Stimulated activated CD8-positive, alpha-beta memory T cell treated with anti-CD3 and anti-CD28 coated beads, Interleukin-4, amount 100 ng/mL, for 4 hours (primary cell): ENCODE results near the gene UBQLN1.
"Not testable (repeated sequence)": the region's sequence is repeated elsewhere in the genome, so short reads cannot be mapped to it uniquely, and the experiment has no call there.

ENCODE experiments used
- DNase-seq, 2 donors: peaks; one replicate each; pipeline ENCODE4 v3.0.0-alpha.2; 2020; ENCODE audit warnings: low read depth in 2 of 2, low spot score in 1 of 2

The UBQLN1 gene

DNA sequence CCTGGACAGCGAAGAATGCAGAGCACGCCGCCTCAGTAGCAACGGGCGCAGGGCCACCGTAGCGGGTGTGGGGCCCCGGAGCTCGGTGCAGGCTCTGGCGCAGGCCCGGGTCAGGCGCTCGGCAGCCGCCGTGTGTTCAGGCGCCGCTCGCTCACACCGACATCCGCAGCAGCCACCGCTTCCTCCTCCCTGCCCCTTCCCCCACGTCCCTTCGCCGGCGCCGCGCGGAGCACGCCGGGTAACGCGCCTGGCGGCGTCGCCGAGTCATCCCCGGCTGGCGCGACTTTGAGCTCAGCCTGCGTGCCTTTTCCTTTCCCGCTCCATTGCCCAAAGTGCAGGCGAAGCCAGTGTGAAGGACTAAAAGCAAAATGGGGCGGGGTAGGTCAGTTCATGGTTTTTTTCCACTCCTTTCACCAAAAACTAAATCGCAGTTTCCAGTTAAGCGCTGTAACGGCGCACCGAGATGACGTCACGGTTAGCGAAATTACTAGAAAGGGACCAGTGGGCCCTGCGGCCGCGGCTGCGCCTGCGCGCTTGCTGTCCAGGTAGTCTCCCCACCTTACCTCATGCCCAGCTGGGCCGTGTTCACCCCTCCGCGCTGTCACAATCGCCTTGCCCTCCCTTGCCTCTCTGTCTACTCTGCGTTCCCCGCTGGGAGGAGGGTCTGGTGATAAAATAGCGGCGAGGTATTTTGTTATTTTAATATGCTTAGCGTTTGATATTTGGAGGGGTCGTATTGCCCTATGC lies at the start of gene UBQLN1:
TSS of gene UBQLN1 (minus strand) at position 191 of the 747 bp plus-strand sequence. CDS start 279 bp downstream, outside the sequence.
- DNase-seq: peak; percentile 78 to 80

- no peak for DNase-seq
These were observed 46.7 kb upstream of the UBQLN1 start for GRCh38 chr9:83754383-83754977.

GRCh38 chr9:83749706-83750105 lies 41.9 kb upstream of the UBQLN1 start:
- no peak for DNase-seq

DNA sequence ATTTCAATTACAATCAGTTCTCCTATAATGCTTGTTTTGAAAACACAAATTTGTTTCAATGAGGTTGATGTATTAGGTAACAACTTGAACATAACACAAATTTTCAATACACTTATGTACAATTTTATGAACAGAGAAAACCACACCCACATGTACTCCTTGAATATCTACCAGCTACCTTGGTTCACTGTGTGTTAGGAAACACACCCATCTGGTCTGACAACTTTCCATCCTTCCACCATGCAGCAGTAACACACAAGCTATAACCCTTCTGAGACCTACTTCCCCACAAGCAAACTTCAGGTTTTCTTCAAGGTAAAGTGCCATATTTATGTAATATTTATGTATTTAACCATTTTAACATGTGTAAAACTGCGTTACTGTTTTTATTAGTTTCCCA lies 36.4 kb upstream of the UBQLN1 start:
- no peak for DNase-seq

GRCh38 chr9:83733739-83734138 lies 26.0 kb upstream of the UBQLN1 start:
- no peak for DNase-seq

DNA sequence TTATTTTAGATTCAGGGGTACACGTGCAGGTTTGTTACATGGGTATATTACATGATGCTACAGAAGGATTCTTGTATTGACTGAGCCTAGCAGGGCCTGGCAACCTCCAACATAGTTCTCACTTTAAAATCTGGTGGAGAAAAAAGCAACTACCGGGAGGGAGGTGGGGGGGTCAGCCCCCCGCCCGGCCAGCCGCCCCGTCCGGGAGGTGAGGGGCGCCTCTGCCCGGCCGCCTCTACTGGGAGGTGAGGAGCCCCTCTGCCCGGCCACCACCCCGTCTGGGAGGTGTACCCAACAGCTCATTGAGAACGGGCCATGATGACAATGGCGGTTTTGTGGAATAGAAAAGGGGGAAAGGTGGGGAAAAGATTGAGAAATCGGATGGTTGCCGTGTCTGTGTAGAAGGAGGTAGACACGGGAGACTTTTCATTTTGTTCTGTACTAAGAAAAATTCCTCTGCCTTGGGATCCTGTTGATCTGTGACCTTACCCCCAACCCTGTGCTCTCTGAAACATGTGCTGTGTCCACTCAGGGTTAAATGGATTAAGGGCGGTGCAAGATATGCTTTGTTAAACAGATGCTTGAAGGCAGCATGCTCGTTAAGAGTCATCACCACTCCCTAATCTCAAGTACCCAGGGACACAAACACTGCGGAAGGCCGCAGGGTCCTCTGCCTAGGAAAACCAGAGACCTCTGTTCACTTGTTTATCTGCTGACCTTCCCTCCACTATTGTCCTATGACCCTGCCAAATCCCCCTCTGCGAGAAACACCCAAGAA lies 21.0 kb upstream of the UBQLN1 start:
- DNase-seq: not testable (repeated sequence)

GRCh38 chr9:83724436-83724835 lies 16.7 kb upstream of the UBQLN1 start:
- no peak for DNase-seq

- no peak for DNase-seq
These were observed 15.2 kb upstream of the UBQLN1 start for GRCh38 chr9:83722726-83723495.

GRCh38 chr9:83721509-83721908 lies 13.8 kb upstream of the UBQLN1 start:
- DNase-seq: no peak

GRCh38 chr9:83715794-83716193 lies 8.0 kb upstream of the UBQLN1 start:
- DNase-seq: no peak

GRCh38 chr9:83715221-83715620 lies 7.5 kb upstream of the UBQLN1 start:
- no peak for DNase-seq

GRCh38 chr9:83714329-83714728 lies 6.6 kb upstream of the UBQLN1 start:
- DNase-seq: no peak

DNA sequence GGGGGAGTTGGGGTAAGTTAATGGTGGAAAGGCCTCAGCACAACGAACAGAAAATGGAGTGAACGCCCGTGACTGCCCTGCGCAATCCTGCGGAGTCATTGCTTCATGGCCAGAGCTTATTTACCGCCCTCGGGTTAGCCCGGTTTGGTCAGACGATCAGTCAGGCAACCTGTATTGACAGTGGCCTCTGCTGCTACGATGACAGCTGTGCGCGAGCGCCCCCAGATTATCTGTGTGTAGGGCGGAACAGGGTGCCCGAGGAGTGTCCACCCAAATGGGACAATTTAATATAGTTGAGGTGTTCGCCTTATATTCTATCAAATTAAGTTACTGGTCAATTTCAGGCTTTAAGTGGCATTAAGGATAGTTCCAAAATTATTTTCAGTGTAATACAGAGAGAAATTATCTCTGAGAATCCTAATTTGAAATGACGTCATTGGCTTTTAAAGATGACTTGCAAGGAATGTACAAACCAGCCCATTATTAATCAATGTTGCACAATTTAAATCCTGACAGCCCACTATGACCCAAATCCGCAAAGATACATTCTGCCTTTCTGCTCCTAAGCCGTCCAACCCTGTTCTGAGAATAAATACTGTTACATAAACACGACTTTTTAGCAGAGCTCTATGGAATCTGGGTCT lies 879 bp upstream of the UBQLN1 start:
- peak; percentile 20 to 40 for DNase-seq

GRCh38 chr9:83707518-83707767 lies 315 bp downstream of the UBQLN1 start:
- DNase-seq: peak in 1 of 2 donors; percentile 37

- DNase-seq: peak; percentile 47 to 56
These were observed 861 bp downstream of the UBQLN1 start for GRCh38 chr9:83706676-83707517.

- not testable (repeated sequence) for DNase-seq
These were observed 2.5 kb downstream of the UBQLN1 start for GRCh38 chr9:83705219-83705651.

DNA sequence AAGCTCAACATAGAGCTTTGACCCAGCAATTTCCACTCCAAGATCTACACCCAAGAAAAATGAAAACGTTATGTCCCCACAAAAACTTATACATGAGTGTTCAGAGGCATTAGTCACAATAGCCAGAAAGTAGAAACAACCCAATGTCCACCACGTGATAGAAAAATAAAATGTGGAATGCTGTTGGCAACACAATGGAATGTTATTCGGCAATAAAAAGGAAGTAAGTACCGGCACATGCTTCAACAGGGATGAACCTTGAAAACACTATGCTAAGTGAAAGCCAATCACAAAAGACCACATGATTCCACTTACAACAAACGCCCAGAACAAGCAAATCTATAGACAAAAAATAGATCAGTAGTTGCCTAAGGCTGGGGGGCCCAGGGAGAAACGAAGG lies 6.0 kb downstream of the UBQLN1 start:
- DNase-seq: no peak

DNA sequence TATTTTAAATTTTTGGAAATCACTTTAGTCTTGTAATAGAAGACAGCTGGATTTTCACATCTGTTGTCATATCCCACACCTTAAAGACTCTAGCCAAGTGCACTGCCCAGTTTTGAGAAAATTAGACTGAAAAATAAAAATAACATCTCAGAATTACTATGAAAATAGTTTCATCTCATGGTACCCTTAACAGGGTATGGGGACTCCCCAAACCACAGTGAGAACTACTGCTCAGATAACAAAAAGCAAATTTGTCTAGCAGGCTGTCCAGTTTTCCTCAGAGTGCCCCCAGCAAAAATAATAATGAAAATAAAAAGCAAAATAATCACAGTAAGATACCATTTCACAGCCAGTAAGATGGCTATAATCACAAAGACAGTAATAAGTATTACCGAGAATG lies 6.5 kb downstream of the UBQLN1 start:
- DNase-seq: no peak

- no peak for DNase-seq
These were observed 8.1 kb downstream of the UBQLN1 start for GRCh38 chr9:83699615-83700014.

DNA sequence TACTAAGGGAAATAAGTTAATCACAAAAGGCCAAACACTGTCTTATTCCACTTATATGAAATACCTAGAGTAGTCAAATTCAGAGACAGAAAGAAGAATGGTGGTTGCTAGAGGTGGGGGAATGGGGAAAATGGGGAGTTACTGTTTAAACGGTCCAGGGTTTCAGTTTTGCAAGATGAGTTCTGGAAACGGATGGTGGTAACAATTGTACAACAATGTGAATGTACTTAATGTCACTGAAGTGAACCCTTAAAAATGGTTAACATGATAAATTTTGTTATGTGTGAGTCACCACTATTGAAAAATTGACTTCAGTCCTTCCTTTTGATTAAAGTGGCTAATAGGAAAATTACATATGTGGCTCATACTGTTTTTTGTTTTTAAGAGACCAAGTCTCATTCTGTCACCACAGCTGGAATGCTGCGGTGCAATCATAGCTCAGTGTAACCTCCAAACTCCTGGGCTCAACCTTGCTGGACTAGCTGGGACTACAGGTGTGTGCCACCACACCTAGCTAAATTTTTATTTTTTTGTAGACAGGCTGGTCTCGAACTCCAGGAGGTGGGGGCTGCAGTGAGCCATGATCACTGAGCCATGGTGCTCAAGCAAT lies 8.7 kb downstream of the UBQLN1 start:
- DNase-seq: no peak
